ENCODE data around the gene WDR59. TPM values are rescaled to one million over a fixed set of nuclear protein-coding genes. Genes with fewer than 3 reads are reported as not detected.

WDR59 gene
- total RNA-seq, 2 donors from 2014 or later = 12.5 to 18.0 TPM

GRCh38 chr16:74872302-74872701 is 112.6 kb downstream of the WDR59 start:
- Histone ChIP-seq H3K27ac (no peak overlapping the region), H3K9me3 (no peaks in the 10 kb centered on the region), H3K4me3 (no peak overlapping the region), H3K4me1 (no peaks in the 10 kb centered on the region), H3K36me3 (peaks cover 36% of the 10 kb centered on the region), H3K27me3 (no peaks in the 10 kb centered on the region)
- no peak for DNase-seq (ENCODE audit: low spot score)
- TF ChIP-seq, protein P1, sequence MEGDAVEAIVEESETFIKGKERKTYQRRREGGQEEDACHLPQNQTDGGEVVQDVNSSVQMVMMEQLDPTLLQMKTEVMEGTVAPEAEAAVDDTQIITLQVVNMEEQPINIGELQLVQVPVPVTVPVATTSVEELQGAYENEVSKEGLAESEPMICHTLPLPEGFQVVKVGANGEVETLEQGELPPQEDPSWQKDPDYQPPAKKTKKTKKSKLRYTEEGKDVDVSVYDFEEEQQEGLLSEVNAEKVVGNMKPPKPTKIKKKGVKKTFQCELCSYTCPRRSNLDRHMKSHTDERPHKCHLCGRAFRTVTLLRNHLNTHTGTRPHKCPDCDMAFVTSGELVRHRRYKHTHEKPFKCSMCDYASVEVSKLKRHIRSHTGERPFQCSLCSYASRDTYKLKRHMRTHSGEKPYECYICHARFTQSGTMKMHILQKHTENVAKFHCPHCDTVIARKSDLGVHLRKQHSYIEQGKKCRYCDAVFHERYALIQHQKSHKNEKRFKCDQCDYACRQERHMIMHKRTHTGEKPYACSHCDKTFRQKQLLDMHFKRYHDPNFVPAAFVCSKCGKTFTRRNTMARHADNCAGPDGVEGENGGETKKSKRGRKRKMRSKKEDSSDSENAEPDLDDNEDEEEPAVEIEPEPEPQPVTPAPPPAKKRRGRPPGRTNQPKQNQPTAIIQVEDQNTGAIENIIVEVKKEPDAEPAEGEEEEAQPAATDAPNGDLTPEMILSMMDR (IDR thresholded peaks at IDR 0.05) = no peak

- Histone ChIP-seq H3K27ac (no peak overlapping the region), H3K36me3 (peaks cover 32% of the 10 kb centered on the region), H3K4me3 (no peak overlapping the region), H3K4me1 (no peaks in the 10 kb centered on the region), H3K27me3 (no peaks in the 10 kb centered on the region), H3K9me3 (no peaks in the 10 kb centered on the region)
- TF ChIP-seq, protein P1 (IDR thresholded peaks at IDR 0.05) = no peak
- no peak for DNase-seq (ENCODE audit: low spot score)
Observed at GRCh38 chr16:74871608-74872007, 113.3 kb downstream of the WDR59 start.

GRCh38 chr16:74868501-74868900 is 116.4 kb downstream of the WDR59 start:
- TF ChIP-seq, protein P1 (IDR thresholded peaks at IDR 0.05) = no peak
- no peaks in the 10 kb centered on the region for H3K4me1 ChIP-seq

DNA sequence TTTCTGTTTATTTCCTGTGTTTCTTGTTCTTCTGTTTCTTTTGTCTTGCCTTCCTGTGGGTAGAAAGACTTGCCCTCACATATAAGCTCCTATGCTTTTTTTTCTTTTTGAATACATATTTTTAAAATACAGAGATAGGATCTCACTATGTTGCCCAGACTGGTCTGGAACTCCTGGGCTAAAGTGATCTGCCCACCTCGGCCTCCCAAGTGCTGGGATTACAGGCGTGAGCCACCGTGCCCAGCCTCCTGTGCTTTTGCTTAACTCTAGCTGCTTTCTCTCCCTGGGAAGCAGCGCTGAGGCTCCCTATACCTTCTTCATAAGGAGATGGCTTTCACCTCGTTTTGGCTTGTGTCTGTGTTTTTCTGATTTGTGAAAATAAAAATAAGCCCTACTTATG is 116.9 kb downstream of the WDR59 start:
- no peak for DNase-seq (ENCODE audit: low spot score)
- Histone ChIP-seq H3K9me3 (no peaks in the 10 kb centered on the region), H3K27me3 (no peaks in the 10 kb centered on the region), H3K4me3 (no peak overlapping the region), H3K4me1 (no peaks in the 10 kb centered on the region), H3K27ac (peak overlapping the region in 1 of 2 donors; percentile 54), H3K36me3 (peaks cover 14% of the 10 kb centered on the region)
- TF ChIP-seq, protein P1 (IDR thresholded peaks at IDR 0.05) = no peak

More at GRCh38 chr16:74868501-74868900, 116.4 kb downstream of the WDR59 start:
- Histone ChIP-seq H3K27ac (peak overlapping the region; percentile 8 to 54), H3K9me3 (no peaks in the 10 kb centered on the region), H3K4me3 (no peak overlapping the region), H3K36me3 (peaks cover 18% of the 10 kb centered on the region), H3K27me3 (no peaks in the 10 kb centered on the region)
- DNase-seq (ENCODE audit: low spot score) = no peak

DNA sequence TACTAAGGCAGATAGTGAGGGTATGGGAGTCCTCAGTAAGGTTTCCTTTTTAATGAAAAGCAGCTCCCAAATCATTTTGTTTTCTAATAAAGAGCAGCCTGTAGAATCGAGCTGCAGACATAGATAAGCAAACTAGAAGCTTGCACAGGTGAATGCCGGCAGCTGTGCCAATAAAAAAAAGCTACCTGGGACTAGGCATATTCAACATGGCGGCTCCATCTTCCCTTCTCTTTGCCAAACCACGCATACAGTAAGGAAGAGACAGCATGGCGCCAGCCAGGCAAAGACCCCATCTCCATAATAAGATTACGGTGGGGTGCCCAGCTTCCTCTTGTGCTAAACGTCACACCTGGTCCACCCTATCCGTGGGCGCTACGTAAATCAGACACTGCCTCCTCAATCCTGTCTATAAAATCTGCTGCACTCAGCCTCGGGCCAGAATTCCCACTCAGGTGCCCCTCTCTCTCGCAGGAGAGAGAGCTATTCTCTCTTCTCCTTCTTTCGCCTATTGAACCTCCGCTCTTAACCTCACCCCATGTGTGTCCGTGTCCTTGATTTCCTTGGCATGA is 117.6 kb downstream of the WDR59 start:
- H3K27ac ChIP-seq = no peak overlapping the region
- no peak overlapping the region for H3K4me3 ChIP-seq
- no peak for DNase-seq (ENCODE audit: low spot score)
- TF ChIP-seq, protein P1 (IDR thresholded peaks at IDR 0.05) = no peak
- peaks cover 8% of the 10 kb centered on the region for H3K36me3 ChIP-seq
- no peaks in the 10 kb centered on the region for H3K27me3 ChIP-seq
- H3K9me3 ChIP-seq = no peaks in the 10 kb centered on the region
- H3K4me1 ChIP-seq = no peaks in the 10 kb centered on the region

Measured in right atrium auricular region (tissue), 2 donors.